Large intestine (tissue), 3 donors: ENCODE results near the gene STK24. TPM values are rescaled to one million over a fixed set of nuclear protein-coding genes. Genes with fewer than 3 reads are reported as not detected.
A peak's percentile ranks its signal among the peaks of the same experiment; 100 is the strongest.

Experiments
- DNase-seq, 2 donors: peaks; one replicate each; pipeline versions ENCODE4 v3.0.0 to v3.0.0-alpha.2; 2013
- H3K27ac ChIP-seq: one replicate; pipeline ENCODE4 v1.5.1; 2013; ENCODE audit warnings: low read length
- H3K27me3 ChIP-seq: 2 replicates; pipeline ENCODE4 v1.6.1; 2013; ENCODE audit warnings: low read length; ENCODE audit not compliant: control insufficient read depth, insufficient read depth
- H3K36me3 ChIP-seq: 2 replicates; pipeline ENCODE4 v1.6.1; 2013; ENCODE audit warnings: low read length; ENCODE audit not compliant: control insufficient read depth, insufficient read depth
- H3K4me1 ChIP-seq: one replicate; pipeline ENCODE4 v1.6.1; 2013; ENCODE audit warnings: low read length; ENCODE audit not compliant: control insufficient read depth, insufficient read depth
- H3K4me3 ChIP-seq: one replicate; pipeline ENCODE4 v1.5.1; 2013; ENCODE audit warnings: low read length
- H3K9me3 ChIP-seq: one replicate; pipeline ENCODE4 v1.6.1; 2013; ENCODE audit warnings: mild to moderate bottlenecking, low read depth, low read length, moderate library complexity; ENCODE audit not compliant: control insufficient read depth
- WGBS: methylation state at CpG from one replicate; pipeline ENCODE4 v1.1.5; 2013; ENCODE audit warnings: low lambda C conversion rate; ENCODE audit not compliant: insufficient coverage; 5-methylcytosine and 5-hydroxymethylcytosine counted together
- polyA plus RNA-seq: library from polyadenylated mRNA; unstranded; fragments of 120-200 nt; gene quantifications from one replicate; pipeline ENCODE4 v1.2.1, GENCODE V29; 2013

Gene STK24
- polyA plus RNA-seq, 1 donor: 119 TPM

DNA sequence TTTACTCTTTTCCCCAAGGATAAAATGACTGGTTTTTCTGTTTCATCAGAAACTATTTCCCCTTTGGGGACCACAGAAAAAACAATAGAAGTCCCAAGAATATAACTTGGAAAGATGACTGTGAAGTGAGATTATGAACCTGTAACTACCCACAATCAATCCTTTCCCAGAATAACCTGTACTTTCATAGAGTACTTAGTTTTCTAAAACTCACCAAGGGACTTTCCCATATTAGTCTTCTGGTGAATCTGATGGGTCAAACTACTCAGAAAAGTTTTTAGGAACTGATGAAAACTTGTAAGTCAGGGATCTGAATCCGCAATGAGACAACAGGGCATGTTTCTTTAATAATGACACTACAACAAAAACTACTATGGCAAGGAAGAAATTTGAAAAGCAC lies 62.6 kb downstream of the STK24 start:
- Histone ChIP-seq H3K9me3 (no peaks in the 10 kb centered on the region), H3K27ac (no peak overlapping the region), H3K36me3 (peaks cover 16% of the 10 kb centered on the region), H3K27me3 (no peaks in the 10 kb centered on the region), H3K4me1 (peaks cover 7% of the 10 kb centered on the region), H3K4me3 (no peak overlapping the region)
- DNase-seq: no peak
- 100% methylated on average over 1 of the region's 1 CpG for WGBS

GRCh38 chr13:98513837-98514236 lies 63.1 kb downstream of the STK24 start:
- H3K36me3 ChIP-seq: peaks cover 16% of the 10 kb centered on the region
- WGBS: no CpG with 5 or more reads among the region's 2 CpGs
- peaks cover 7% of the 10 kb centered on the region for H3K4me1 ChIP-seq
- H3K4me3 ChIP-seq: no peak overlapping the region
- H3K27me3 ChIP-seq: no peaks in the 10 kb centered on the region
- no peaks in the 10 kb centered on the region for H3K9me3 ChIP-seq
- DNase-seq: no peak
- no peak overlapping the region for H3K27ac ChIP-seq

DNA sequence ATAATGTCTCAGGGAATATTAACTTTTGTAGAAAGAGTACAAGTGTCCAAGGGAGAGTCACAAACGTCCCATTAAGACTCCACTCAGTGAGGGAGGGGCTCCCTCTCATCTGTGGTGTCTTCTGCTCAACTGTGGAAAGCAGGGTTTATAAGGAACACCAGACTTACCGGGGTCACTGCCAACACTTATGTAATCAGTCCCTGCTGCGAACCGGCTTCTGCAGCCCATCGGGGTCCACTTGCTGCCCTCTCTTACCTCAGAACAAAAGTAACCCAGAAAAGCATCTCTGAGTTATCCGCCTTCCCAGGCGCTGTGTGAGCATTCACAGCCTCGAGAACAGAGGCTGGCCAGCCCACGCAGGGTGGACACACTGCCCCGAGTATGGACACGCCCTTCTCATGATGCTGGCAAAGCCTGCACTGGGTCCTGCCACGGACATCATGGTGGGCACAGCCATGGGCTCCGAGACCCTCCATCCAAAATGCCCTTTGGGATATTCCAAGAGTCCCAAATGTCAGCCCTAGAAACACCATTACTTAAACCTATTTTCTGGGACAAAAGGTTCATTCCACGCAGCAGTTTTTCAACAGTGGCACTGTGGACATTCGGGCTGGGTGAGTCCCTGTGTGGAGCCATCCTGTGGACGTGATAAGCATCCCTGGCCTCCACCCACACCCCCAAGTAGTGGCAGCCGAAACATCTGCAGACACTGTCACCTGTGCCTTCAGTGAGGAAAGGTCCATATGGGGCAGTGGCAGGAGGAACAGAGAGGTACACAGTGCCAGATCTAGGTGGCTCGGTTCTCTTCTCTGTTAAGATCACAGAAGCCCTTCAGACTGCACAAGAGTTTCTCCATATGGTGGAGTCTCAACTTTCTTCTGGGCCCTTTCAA lies 63.9 kb downstream of the STK24 start:
- Histone ChIP-seq H3K27ac (no peak overlapping the region), H3K36me3 (peaks cover 16% of the 10 kb centered on the region), H3K4me3 (no peak overlapping the region), H3K4me1 (peaks cover 7% of the 10 kb centered on the region), H3K9me3 (no peaks in the 10 kb centered on the region), H3K27me3 (no peaks in the 10 kb centered on the region)
- no peak for DNase-seq
- no CpG with 5 or more reads among the region's 18 CpGs for WGBS

DNA sequence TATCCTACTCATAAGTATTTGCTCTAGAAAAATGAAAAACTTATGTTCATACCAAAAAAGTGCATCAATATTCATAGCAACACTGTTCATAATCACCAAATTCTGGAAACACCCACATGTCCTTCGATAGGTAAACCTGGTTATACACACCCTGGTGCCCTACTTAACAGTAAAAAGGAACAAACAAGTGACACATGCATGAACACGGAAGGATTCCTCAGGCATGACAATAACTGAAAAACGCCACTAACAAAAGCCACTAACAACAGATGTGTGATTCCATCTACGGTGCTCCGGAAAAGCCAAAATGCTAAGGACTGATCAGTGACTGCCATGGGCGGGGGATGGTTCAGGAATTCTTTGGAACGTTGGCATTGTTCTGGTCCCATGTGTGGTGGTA lies 65.5 kb downstream of the STK24 start:
- no peak for DNase-seq
- peaks cover 6% of the 10 kb centered on the region for H3K36me3 ChIP-seq
- no peaks in the 10 kb centered on the region for H3K9me3 ChIP-seq
- peaks cover 23% of the 10 kb centered on the region for H3K4me1 ChIP-seq
- no CpG with 5 or more reads among the region's 7 CpGs for WGBS
- no peak overlapping the region for H3K4me3 ChIP-seq
- no peaks in the 10 kb centered on the region for H3K27me3 ChIP-seq
- H3K27ac ChIP-seq: no peak overlapping the region

GRCh38 chr13:98510156-98510509 lies 66.8 kb downstream of the STK24 start:
- no CpG with 5 or more reads among the region's 7 CpGs for WGBS
- Histone ChIP-seq H3K27ac (no peak overlapping the region), H3K4me3 (no peak overlapping the region), H3K36me3 (peaks cover 4% of the 10 kb centered on the region), H3K9me3 (no peaks in the 10 kb centered on the region), H3K27me3 (no peaks in the 10 kb centered on the region), H3K4me1 (peaks cover 28% of the 10 kb centered on the region)
- DNase-seq: no peak

GRCh38 chr13:98509271-98510155 lies 67.4 kb downstream of the STK24 start:
- WGBS: 63% methylated on average over 1 of the region's 10 CpGs
- H3K27ac ChIP-seq: peak overlapping the region; percentile 3

DNA sequence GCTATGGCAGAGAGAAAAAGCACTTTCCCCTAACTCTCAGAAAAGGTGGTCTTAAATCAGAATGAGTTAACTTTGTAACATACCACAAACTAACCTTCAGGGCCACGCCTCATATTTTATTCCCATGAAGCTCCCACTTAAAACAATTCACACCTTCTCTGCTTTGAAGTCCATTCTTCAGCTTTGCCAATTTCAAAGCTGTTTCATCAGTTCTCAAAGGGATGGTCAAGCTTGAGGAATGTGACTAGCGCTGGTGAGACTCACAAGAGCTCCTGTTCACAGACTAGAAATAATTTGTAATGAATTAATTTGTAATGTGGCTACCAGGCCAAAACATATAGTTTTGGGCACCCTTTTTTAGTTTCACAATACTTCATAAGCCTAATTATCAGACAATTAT lies 68.2 kb downstream of the STK24 start:
- 100% methylated on average over 1 of the region's 2 CpGs for WGBS
- H3K27me3 ChIP-seq: no peaks in the 10 kb centered on the region
- H3K36me3 ChIP-seq: peaks cover 8% of the 10 kb centered on the region
- no peaks in the 10 kb centered on the region for H3K9me3 ChIP-seq
- H3K4me1 ChIP-seq: peaks cover 28% of the 10 kb centered on the region
- no peak for DNase-seq
- H3K27ac ChIP-seq: no peak overlapping the region
- no peak overlapping the region for H3K4me3 ChIP-seq

More at GRCh38 chr13:98509271-98510155, 67.4 kb downstream of the STK24 start:
- H3K27me3 ChIP-seq: no peaks in the 10 kb centered on the region
- no peak overlapping the region for H3K4me3 ChIP-seq
- H3K9me3 ChIP-seq: no peaks in the 10 kb centered on the region
- H3K36me3 ChIP-seq: peaks cover 8% of the 10 kb centered on the region
- DNase-seq: peak; percentile 51 to 70
- peaks cover 28% of the 10 kb centered on the region for H3K4me1 ChIP-seq

- WGBS: 100% methylated on average over 1 of the region's 2 CpGs
- no peak overlapping the region for H3K27ac ChIP-seq
These were observed 68.6 kb downstream of the STK24 start for GRCh38 chr13:98508280-98508679.

DNA sequence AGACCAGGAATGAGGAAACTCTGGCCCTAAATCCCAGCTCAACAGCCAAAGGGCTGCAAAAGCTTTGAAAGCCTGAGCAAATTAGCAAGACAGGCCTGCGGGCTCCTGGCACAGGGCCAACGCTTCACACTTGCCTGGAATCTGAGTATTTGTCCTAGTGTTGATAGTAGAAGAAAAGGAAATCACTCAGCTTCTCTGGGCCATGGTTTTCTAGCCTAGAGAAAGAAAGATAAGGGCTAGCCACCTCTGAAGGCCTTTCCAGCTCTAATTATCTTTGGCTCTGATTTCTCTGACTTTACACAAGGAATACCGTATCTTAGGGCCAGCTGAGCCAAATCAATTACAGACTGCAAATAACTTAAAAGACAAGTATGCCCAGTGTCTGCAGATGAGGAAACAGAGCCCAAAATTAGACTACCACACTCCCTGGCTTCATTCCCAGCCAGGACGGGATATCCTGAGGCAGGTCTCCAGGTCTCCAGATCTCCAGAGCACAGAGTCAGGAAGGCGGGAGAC lies 69.6 kb downstream of the STK24 start:
- Histone ChIP-seq H3K4me3 (no peak overlapping the region), H3K4me1 (peaks cover 31% of the 10 kb centered on the region), H3K36me3 (peaks cover 5% of the 10 kb centered on the region), H3K27me3 (no peaks in the 10 kb centered on the region), H3K27ac (peak overlapping the region; percentile 21), H3K9me3 (no peaks in the 10 kb centered on the region)
- DNase-seq: peak in 1 of 2 donors; percentile 69
- no CpG with 5 or more reads among the region's 5 CpGs for WGBS

More at GRCh38 chr13:98508280-98508679, 68.6 kb downstream of the STK24 start:
- Histone ChIP-seq H3K4me1 (peaks cover 30% of the 10 kb centered on the region), H3K27me3 (no peaks in the 10 kb centered on the region), H3K36me3 (peaks cover 8% of the 10 kb centered on the region), H3K4me3 (no peak overlapping the region), H3K9me3 (no peaks in the 10 kb centered on the region)
- no peak for DNase-seq

- H3K27ac ChIP-seq: peak overlapping the region; percentile 21
- H3K9me3 ChIP-seq: no peaks in the 10 kb centered on the region
- peaks cover 31% of the 10 kb centered on the region for H3K4me1 ChIP-seq
- no peaks in the 10 kb centered on the region for H3K27me3 ChIP-seq
- H3K36me3 ChIP-seq: peaks cover 7% of the 10 kb centered on the region
- 65% methylated on average over 6 of the region's 16 CpGs for WGBS
- H3K4me3 ChIP-seq: no peak overlapping the region
- no peak for DNase-seq
These were observed 70.1 kb downstream of the STK24 start for GRCh38 chr13:98506728-98507230.
